ENCODE measurements around the gene UBE2H. TPM values are rescaled to one million over a fixed set of nuclear protein-coding genes. Genes with fewer than 3 reads are reported as not detected.
A peak's percentile ranks its signal among the peaks of the same experiment; 100 is the strongest.

The UBE2H gene
- total RNA-seq, 1 experiment from 2014 or later, result 115 TPM

DNA sequence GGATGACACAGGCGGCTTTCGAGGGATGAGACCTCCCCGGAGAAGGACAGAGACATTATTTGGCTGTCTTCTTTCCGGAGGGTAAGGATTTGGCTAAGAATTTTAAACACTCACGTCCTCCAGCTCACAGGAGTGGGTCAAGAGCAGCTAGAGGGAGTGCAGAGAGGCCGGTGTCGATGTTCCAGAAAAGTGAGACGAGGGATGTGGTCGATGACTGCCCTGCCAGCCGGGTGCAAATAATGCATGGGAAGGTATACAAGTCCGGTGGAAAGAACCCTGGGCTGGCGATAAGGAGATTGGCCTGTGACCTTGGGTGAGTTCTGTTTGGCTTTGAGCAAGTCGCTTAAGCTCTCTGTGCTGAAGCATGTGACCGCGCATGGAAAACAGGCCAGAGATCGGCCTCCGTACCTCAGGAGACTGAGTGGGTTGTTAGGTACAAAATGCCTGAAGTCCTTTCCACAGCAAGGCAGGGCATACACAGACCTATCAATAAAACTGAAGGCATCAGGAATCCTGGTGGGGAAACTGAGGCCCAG lies 149.1 kb downstream of the UBE2H start:
- no peak overlapping the region for H3K27ac Mint-ChIP-seq (ENCODE audit: unreplicated experiment)
- no peak for DNase-seq
- CTCF ChIA-PET, result interaction anchor here (0.9 kb wide), 1 partner anchor 8 kb away, joined by 5 read pairs; no protein-coding TSS in a partner anchor
- peaks cover 3% of the 10 kb centered on the region for H3K36me3 Mint-ChIP-seq (ENCODE audit: insufficient read depth, unreplicated experiment)
- BruUV-seq (replicated peaks), result no TSS peak
- no peaks in the 10 kb centered on the region for H3K9me3 Mint-ChIP-seq (ENCODE audit: low read depth, unreplicated experiment)
- H3K4me3 Mint-ChIP-seq (ENCODE audit: low read depth, unreplicated experiment), result no peak overlapping the region
- H3K4me1 Mint-ChIP-seq (ENCODE audit: low read depth, unreplicated experiment), result no peaks in the 10 kb centered on the region
- TF ChIP-seq, protein P1, sequence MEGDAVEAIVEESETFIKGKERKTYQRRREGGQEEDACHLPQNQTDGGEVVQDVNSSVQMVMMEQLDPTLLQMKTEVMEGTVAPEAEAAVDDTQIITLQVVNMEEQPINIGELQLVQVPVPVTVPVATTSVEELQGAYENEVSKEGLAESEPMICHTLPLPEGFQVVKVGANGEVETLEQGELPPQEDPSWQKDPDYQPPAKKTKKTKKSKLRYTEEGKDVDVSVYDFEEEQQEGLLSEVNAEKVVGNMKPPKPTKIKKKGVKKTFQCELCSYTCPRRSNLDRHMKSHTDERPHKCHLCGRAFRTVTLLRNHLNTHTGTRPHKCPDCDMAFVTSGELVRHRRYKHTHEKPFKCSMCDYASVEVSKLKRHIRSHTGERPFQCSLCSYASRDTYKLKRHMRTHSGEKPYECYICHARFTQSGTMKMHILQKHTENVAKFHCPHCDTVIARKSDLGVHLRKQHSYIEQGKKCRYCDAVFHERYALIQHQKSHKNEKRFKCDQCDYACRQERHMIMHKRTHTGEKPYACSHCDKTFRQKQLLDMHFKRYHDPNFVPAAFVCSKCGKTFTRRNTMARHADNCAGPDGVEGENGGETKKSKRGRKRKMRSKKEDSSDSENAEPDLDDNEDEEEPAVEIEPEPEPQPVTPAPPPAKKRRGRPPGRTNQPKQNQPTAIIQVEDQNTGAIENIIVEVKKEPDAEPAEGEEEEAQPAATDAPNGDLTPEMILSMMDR (IDR thresholded peaks at IDR 0.05; ENCODE audit: unreplicated experiment), result no peak
- H3K27me3 Mint-ChIP-seq (ENCODE audit: unreplicated experiment), result peaks cover 12% of the 10 kb centered on the region
- intact Hi-C loops (cut with micrococcal nuclease; ENCODE audit: unreplicated experiment), result no loop called here

- Mint-ChIP-seq H3K4me1 (ENCODE audit: low read depth, unreplicated experiment) (no peaks in the 10 kb centered on the region), H3K27me3 (ENCODE audit: unreplicated experiment) (peaks cover 12% of the 10 kb centered on the region), H3K9me3 (ENCODE audit: low read depth, unreplicated experiment) (no peaks in the 10 kb centered on the region), H3K4me3 (ENCODE audit: low read depth, unreplicated experiment) (no peak overlapping the region), H3K27ac (ENCODE audit: unreplicated experiment) (no peak overlapping the region), H3K36me3 (ENCODE audit: insufficient read depth, unreplicated experiment) (peaks cover 10% of the 10 kb centered on the region)
- no TSS peak for BruUV-seq (replicated peaks)
- CTCF ChIA-PET, result no interaction called here
- intact Hi-C loops (cut with micrococcal nuclease; ENCODE audit: unreplicated experiment), result no loop called here
- DNase-seq, result no peak
- TF ChIP-seq, protein P1 (IDR thresholded peaks at IDR 0.05; ENCODE audit: unreplicated experiment), result no peak
These were observed 150.9 kb downstream of the UBE2H start for GRCh38 chr7:129801882-129802281.

GRCh38 chr7:129800901-129801300 lies 151.9 kb downstream of the UBE2H start:
- H3K36me3 Mint-ChIP-seq (ENCODE audit: insufficient read depth, unreplicated experiment), result peaks cover 10% of the 10 kb centered on the region
- no peak overlapping the region for H3K4me3 Mint-ChIP-seq (ENCODE audit: low read depth, unreplicated experiment)
- TF ChIP-seq, protein P1 (IDR thresholded peaks at IDR 0.05; ENCODE audit: unreplicated experiment), result no peak
- H3K27ac Mint-ChIP-seq (ENCODE audit: unreplicated experiment), result peak overlapping the region; percentile 11
- BruUV-seq (replicated peaks), result no TSS peak
- H3K4me1 Mint-ChIP-seq (ENCODE audit: low read depth, unreplicated experiment), result no peaks in the 10 kb centered on the region
- intact Hi-C loops (cut with micrococcal nuclease; ENCODE audit: unreplicated experiment), result no loop called here
- CTCF ChIA-PET, result no interaction called here
- peaks cover 12% of the 10 kb centered on the region for H3K27me3 Mint-ChIP-seq (ENCODE audit: unreplicated experiment)
- no peak for DNase-seq
- no peaks in the 10 kb centered on the region for H3K9me3 Mint-ChIP-seq (ENCODE audit: low read depth, unreplicated experiment)

GRCh38 chr7:129799350-129799955 lies 153.3 kb downstream of the UBE2H start:
- no peaks in the 10 kb centered on the region for H3K4me1 Mint-ChIP-seq (ENCODE audit: low read depth, unreplicated experiment)
- intact Hi-C loops (cut with micrococcal nuclease; ENCODE audit: unreplicated experiment), result no loop called here
- BruUV-seq (replicated peaks), result no TSS peak
- peaks cover 12% of the 10 kb centered on the region for H3K27me3 Mint-ChIP-seq (ENCODE audit: unreplicated experiment)
- peaks cover 10% of the 10 kb centered on the region for H3K36me3 Mint-ChIP-seq (ENCODE audit: insufficient read depth, unreplicated experiment)
- H3K4me3 Mint-ChIP-seq (ENCODE audit: low read depth, unreplicated experiment), result no peak overlapping the region
- H3K27ac Mint-ChIP-seq (ENCODE audit: unreplicated experiment), result no peak overlapping the region
- DNase-seq, result no peak
- no peaks in the 10 kb centered on the region for H3K9me3 Mint-ChIP-seq (ENCODE audit: low read depth, unreplicated experiment)
- TF ChIP-seq, protein P1 (IDR thresholded peaks at IDR 0.05; ENCODE audit: unreplicated experiment), result no peak
- CTCF ChIA-PET, result no interaction called here
